ENCODE results near the gene PITPNB. TPM values are rescaled to one million over a fixed set of nuclear protein-coding genes. Genes with fewer than 3 reads are reported as not detected.

PITPNB gene
- total RNA-seq, 1 experiment from 2014 or later: 82.6 TPM

- DNase-seq (ENCODE audit: low read depth, low spot score) (no peak), ATAC-seq (no peak)
- H3K4me1 ChIP-seq (ENCODE audit: control insufficient read depth in 1 of 2, insufficient read depth in 2 of 2, low read length in 2 of 2): no peaks in the 10 kb centered on the region
- no peaks in the 10 kb centered on the region for H3K9me3 ChIP-seq (ENCODE audit: control insufficient read depth in 1 of 2, insufficient read depth in 1 of 2, low read depth in 1 of 2, low read length in 2 of 2)
- RAD21 ChIA-PET (ENCODE audit: low non-redundant PET in 1 of 2, low total read pairs in 2 of 2, uncharacterized antibody in 2 of 2, unreplicated experiment in 2 of 2): no interaction called here
- BruUV-seq (replicated peaks): no TSS peak
- no peaks in the 10 kb centered on the region for H4K20me1 ChIP-seq (ENCODE audit: insufficient read depth)
- intact Hi-C loops (cut with micrococcal nuclease): no loop called here
- no peak overlapping the region for H3K9ac ChIP-seq (ENCODE audit: low read length)
- CTCF ChIA-PET: no interaction called here
- H3K36me3 ChIP-seq (ENCODE audit: control insufficient read depth in 1 of 2, insufficient read depth in 2 of 2, low read length in 2 of 2): no peaks in the 10 kb centered on the region
- TF ChIP-seq JUND (IDR thresholded peaks at IDR 0.05): no peak
- TF ChIP-seq CBX3 (IDR thresholded peaks at IDR 0.05; ENCODE audit: low read depth): no peak
- TF ChIP-seq TCF7L2 (IDR thresholded peaks at IDR 0.05; ENCODE audit: borderline replicate concordance, extremely low read depth, insufficient read depth, insufficient read length): no peak
- POLR2A ChIA-PET: no interaction called here
- no peak overlapping the region for H3K4me3 ChIP-seq (replicated peaks in 1 of 2; ENCODE audit: low read depth in 1 of 2, low read length in 2 of 2)
- H3K79me2 ChIP-seq (ENCODE audit: insufficient read depth, low read length): no peaks in the 10 kb centered on the region
- H3K4me2 ChIP-seq (ENCODE audit: low read length): no peak overlapping the region
- H3K27ac ChIP-seq (ENCODE audit: low read depth, low read length): no peak overlapping the region
- H3K9me2 ChIP-seq (ENCODE audit: insufficient read depth): no peaks in the 10 kb centered on the region
- no peaks in the 10 kb centered on the region for H3K27me3 ChIP-seq (ENCODE audit: insufficient read depth, low read length)
- H2AFZ ChIP-seq (ENCODE audit: low read depth, low read length, poor library complexity, severe bottlenecking): no peak overlapping the region
These were observed 85.3 kb downstream of the PITPNB start for GRCh38 chr22:27833803-27834202.

GRCh38 chr22:27832606-27833005 is 86.5 kb downstream of the PITPNB start:
- no TSS peak for BruUV-seq (replicated peaks)
- no peak overlapping the region for H3K9ac ChIP-seq (ENCODE audit: low read length)
- CTCF ChIA-PET: no interaction called here
- intact Hi-C loops (cut with micrococcal nuclease): no loop called here
- DNase-seq (ENCODE audit: low read depth, low spot score): no peak
- no peak for ATAC-seq
- no peak overlapping the region for H3K27ac ChIP-seq (ENCODE audit: low read depth, low read length)
- no peaks in the 10 kb centered on the region for H3K4me1 ChIP-seq (ENCODE audit: control insufficient read depth in 1 of 2, insufficient read depth in 2 of 2, low read length in 2 of 2)
- no peaks in the 10 kb centered on the region for H4K20me1 ChIP-seq (ENCODE audit: insufficient read depth)
- no peaks in the 10 kb centered on the region for H3K79me2 ChIP-seq (ENCODE audit: insufficient read depth, low read length)
- no peak for TF ChIP-seq FOSL1 (IDR thresholded peaks at IDR 0.05; ENCODE audit: low read depth)
- no peaks in the 10 kb centered on the region for H3K9me3 ChIP-seq (ENCODE audit: control insufficient read depth in 1 of 2, insufficient read depth in 1 of 2, low read depth in 1 of 2, low read length in 2 of 2)
- H2AFZ ChIP-seq (ENCODE audit: low read depth, low read length, poor library complexity, severe bottlenecking): no peak overlapping the region
- no peak overlapping the region for H3K4me3 ChIP-seq (replicated peaks in 1 of 2; ENCODE audit: low read depth in 1 of 2, low read length in 2 of 2)
- POLR2A ChIA-PET: no interaction called here
- no peaks in the 10 kb centered on the region for H3K36me3 ChIP-seq (ENCODE audit: control insufficient read depth in 1 of 2, insufficient read depth in 2 of 2, low read length in 2 of 2)
- RAD21 ChIA-PET (ENCODE audit: low non-redundant PET in 1 of 2, low total read pairs in 2 of 2, uncharacterized antibody in 2 of 2, unreplicated experiment in 2 of 2): no interaction called here
- H3K4me2 ChIP-seq (ENCODE audit: low read length): no peak overlapping the region
- no peaks in the 10 kb centered on the region for H3K9me2 ChIP-seq (ENCODE audit: insufficient read depth)
- H3K27me3 ChIP-seq (ENCODE audit: insufficient read depth, low read length): no peaks in the 10 kb centered on the region

DNA sequence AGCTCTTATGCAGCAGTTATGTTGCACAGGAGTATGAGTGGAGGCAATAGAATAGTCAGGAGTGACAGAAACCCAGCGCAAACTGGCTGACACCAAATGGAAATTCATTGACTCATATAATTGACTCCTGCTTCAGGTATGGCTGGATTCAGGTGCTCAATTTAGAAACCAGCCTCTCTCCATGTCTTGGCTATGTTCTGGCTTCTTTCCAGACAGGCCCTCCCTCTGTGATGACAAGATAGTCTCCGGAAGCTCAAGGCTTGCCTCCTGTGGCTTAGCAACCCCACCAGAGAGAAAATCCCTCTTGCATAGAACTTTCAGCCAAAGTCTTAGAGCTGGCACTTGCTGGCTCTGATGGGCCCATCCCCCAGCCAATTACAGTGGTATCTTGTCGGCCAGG is 89.4 kb downstream of the PITPNB start:
- BruUV-seq (replicated peaks): no TSS peak
- H3K4me2 ChIP-seq (ENCODE audit: low read length): no peak overlapping the region
- H2AFZ ChIP-seq (ENCODE audit: low read depth, low read length, poor library complexity, severe bottlenecking): no peak overlapping the region
- no peak overlapping the region for H3K4me3 ChIP-seq (replicated peaks in 1 of 2; ENCODE audit: low read depth in 1 of 2, low read length in 2 of 2)
- no peaks in the 10 kb centered on the region for H3K4me1 ChIP-seq (ENCODE audit: control insufficient read depth in 1 of 2, insufficient read depth in 2 of 2, low read length in 2 of 2)
- no peak overlapping the region for H3K9ac ChIP-seq (ENCODE audit: low read length)
- ChIA-PET CTCF (no interaction called here), RAD21 (ENCODE audit: low non-redundant PET in 1 of 2, low total read pairs in 2 of 2, uncharacterized antibody in 2 of 2, unreplicated experiment in 2 of 2) (no interaction called here), POLR2A (no interaction called here)
- H3K79me2 ChIP-seq (ENCODE audit: insufficient read depth, low read length): no peaks in the 10 kb centered on the region
- H4K20me1 ChIP-seq (ENCODE audit: insufficient read depth): no peaks in the 10 kb centered on the region
- H3K9me2 ChIP-seq (ENCODE audit: insufficient read depth): no peaks in the 10 kb centered on the region
- ATAC-seq: no peak
- no peak overlapping the region for H3K27ac ChIP-seq (ENCODE audit: low read depth, low read length)
- H3K9me3 ChIP-seq (ENCODE audit: control insufficient read depth in 1 of 2, insufficient read depth in 1 of 2, low read depth in 1 of 2, low read length in 2 of 2): no peaks in the 10 kb centered on the region
- no peak for DNase-seq (ENCODE audit: low read depth, low spot score)
- TF ChIP-seq POLR2AphosphoS5 (IDR thresholded peaks at IDR 0.05; ENCODE audit: low read depth, low read length): no peak
- TF ChIP-seq EZH2phosphoT487 (IDR thresholded peaks at IDR 0.05; ENCODE audit: borderline replicate concordance): no peak
- no peaks in the 10 kb centered on the region for H3K27me3 ChIP-seq (ENCODE audit: insufficient read depth, low read length)
- intact Hi-C loops (cut with micrococcal nuclease): no loop called here
- H3K36me3 ChIP-seq (ENCODE audit: control insufficient read depth in 1 of 2, insufficient read depth in 2 of 2, low read length in 2 of 2): no peaks in the 10 kb centered on the region

All from HCT116 (cell line).